Hepatocyte (in vitro differentiated cells): ENCODE results near the gene G3BP1. TPM values are rescaled to one million over a fixed set of nuclear protein-coding genes. Genes with fewer than 3 reads are reported as not detected.

Source experiments
- DNase-seq: peaks from one replicate; pipeline ENCODE4 v3.0.0-alpha.2; 2016; ENCODE audit warnings: low spot score
- H2AFZ ChIP-seq: fragments of 200-600 bp; sonication (generic); 2 replicates; pipeline ENCODE4 v1.6.0; 2016; ENCODE audit warnings: antibody characterized with exemption, mild to moderate bottlenecking
- H3K27ac ChIP-seq: fragments of 200-600 bp; sonication (generic); 2 replicates; pipeline ENCODE4 v1.5.1; 2016; ENCODE audit warnings: mild to moderate bottlenecking
- H3K27me3 ChIP-seq: fragments of 200-600 bp; sonication (generic); 2 replicates; pipeline ENCODE4 v1.6.1; 2016
- H3K36me3 ChIP-seq: fragments of 200-600 bp; sonication (generic); replicated peaks from 2 replicates; pipeline ENCODE4 v1.5.1; 2016; ENCODE audit warnings: low read depth; ENCODE audit not compliant: insufficient read depth
- H3K4me1 ChIP-seq: fragments of 200-600 bp; sonication (generic); 2 replicates; pipeline ENCODE4 v1.5.1; 2016; ENCODE audit warnings: mild to moderate bottlenecking, moderate library complexity; ENCODE audit not compliant: insufficient read depth
- H3K4me2 ChIP-seq: fragments of 200-600 bp; sonication (generic); 2 replicates; pipeline ENCODE4 v1.6.0; 2016
- H3K4me3 ChIP-seq: fragments of 200-600 bp; sonication (generic); 2 replicates; pipeline ENCODE4 v1.5.1; 2016; ENCODE audit warnings: mild to moderate bottlenecking
- H3K79me2 ChIP-seq: fragments of 200-600 bp; sonication (generic); 2 replicates; pipeline ENCODE4 v1.6.0; 2017; ENCODE audit warnings: mild to moderate bottlenecking
- H3K9me2 ChIP-seq: fragments of 200-600 bp; sonication (generic); replicated peaks from 2 replicates; pipeline ENCODE4 v1.6.0; 2017; ENCODE audit warnings: mild to moderate bottlenecking; ENCODE audit not compliant: insufficient read depth
- H3K9me3 ChIP-seq: fragments of 200-600 bp; sonication (generic); 2 replicates; pipeline ENCODE4 v1.5.1; 2016; ENCODE audit warnings: low read depth, mild to moderate bottlenecking
- H4K20me1 ChIP-seq: fragments of 200-600 bp; sonication (generic); 2 replicates; pipeline ENCODE4 v1.6.0; 2016; ENCODE audit warnings: mild to moderate bottlenecking; ENCODE audit not compliant: insufficient read depth, poor library complexity, severe bottlenecking
- CTCF ChIP-seq: fragments of 200-600 bp; sonication (generic); IDR thresholded peaks from 2 replicates; pipeline ENCODE4 v1.5.1; 2016; ENCODE audit warnings: antibody characterized with exemption, mild to moderate bottlenecking; ENCODE audit not compliant: poor library complexity
- EZH2 ChIP-seq: fragments of 200-600 bp; sonication (generic); IDR thresholded peaks from 2 replicates; pipeline ENCODE4 v1.6.1; 2016; ENCODE audit warnings: antibody characterized with exemption, mild to moderate bottlenecking, borderline replicate concordance
- EZH2phosphoT487 ChIP-seq: fragments of 200-600 bp; sonication (generic); IDR thresholded peaks from one replicate; pipeline ENCODE4 v1.6.1; 2018; ENCODE audit warnings: antibody characterized with exemption, mild to moderate bottlenecking, low read depth, moderate library complexity; ENCODE audit not compliant: unreplicated experiment, severe bottlenecking
- WGBS: methylation state at CpG from one replicate; pipeline ENCODE4 v1.1.6; 2016; ENCODE audit warnings: low lambda C conversion rate; ENCODE audit errors: missing lambda C conversion rate; 5-methylcytosine and 5-hydroxymethylcytosine counted together
- polyA plus RNA-seq: library from polyadenylated mRNA; unstranded; fragments of >200 nt; fragmentation: Nextera tagmentation; extraction: Ambion mirVana; gene quantifications from 2 replicates; pipeline ENCODE4 v1.2.1, GENCODE V29; 2016
- total RNA-seq: library from RNA; depleted of rRNA; stranded (reverse); fragments of >200 nt; gene quantifications from 2 replicates; pipeline ENCODE4 v1.2.3, GENCODE V29; 2014

Gene G3BP1
- total and polyA plus RNA-seq, 2 experiments from 2014 or later: 123 to 151 TPM

- Histone ChIP-seq H3K9me2 (no peaks in the 10 kb centered on the region), H3K4me3 (no peak overlapping the region), H3K4me2 (no peak overlapping the region), H3K27me3 (no peaks in the 10 kb centered on the region), H3K36me3 (no peaks in the 10 kb centered on the region), H2AFZ (no peak overlapping the region), H3K27ac (no peak overlapping the region), H4K20me1 (no peaks in the 10 kb centered on the region), H3K79me2 (no peaks in the 10 kb centered on the region), H3K9me3 (no peaks in the 10 kb centered on the region), H3K4me1 (peaks cover 25% of the 10 kb centered on the region)
- TF ChIP-seq EZH2phosphoT487: no peak
- no peak for TF ChIP-seq CTCF
- TF ChIP-seq EZH2: no peak
- 94% methylated on average over 1 of the region's 1 CpG for WGBS
- no peak for DNase-seq
These were observed 36.1 kb upstream of the G3BP1 start for GRCh38 chr5:151735646-151736045.

DNA sequence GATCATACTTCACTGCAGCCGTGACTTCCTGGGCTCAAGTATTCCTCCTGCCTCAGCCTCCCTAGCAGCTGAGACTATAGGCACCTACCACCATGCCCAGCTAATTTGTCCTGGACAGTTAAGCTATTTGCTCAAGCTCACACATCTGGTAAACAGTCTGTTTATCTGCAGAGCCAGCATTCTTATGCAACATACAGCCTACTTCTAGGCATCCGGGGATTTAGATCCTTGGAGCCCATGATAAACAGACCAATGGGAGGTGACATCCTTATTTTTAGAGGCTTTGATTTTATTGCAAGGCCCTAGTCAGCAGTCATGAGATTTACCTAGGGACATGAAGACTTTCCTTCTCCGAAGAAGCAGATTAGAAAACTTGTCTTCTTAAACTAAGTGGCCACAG lies 34.3 kb upstream of the G3BP1 start:
- no peaks in the 10 kb centered on the region for H3K27me3 ChIP-seq
- WGBS: 67% methylated on average over 3 of the region's 3 CpGs
- H3K4me2 ChIP-seq: no peak overlapping the region
- no peaks in the 10 kb centered on the region for H3K9me3 ChIP-seq
- H2AFZ ChIP-seq: no peak overlapping the region
- H3K79me2 ChIP-seq: peaks cover 4% of the 10 kb centered on the region
- no peak for TF ChIP-seq EZH2
- no peak for TF ChIP-seq CTCF
- TF ChIP-seq EZH2phosphoT487: no peak
- peak; percentile 33 for DNase-seq
- peak overlapping the region; percentile 90 for H3K27ac ChIP-seq
- H3K36me3 ChIP-seq: no peaks in the 10 kb centered on the region
- H3K4me1 ChIP-seq: peaks cover 34% of the 10 kb centered on the region
- H4K20me1 ChIP-seq: no peaks in the 10 kb centered on the region
- no peak overlapping the region for H3K4me3 ChIP-seq
- no peaks in the 10 kb centered on the region for H3K9me2 ChIP-seq

- Histone ChIP-seq H3K4me3 (no peak overlapping the region), H3K4me2 (peak overlapping the region; percentile 4), H3K9me3 (no peaks in the 10 kb centered on the region), H3K36me3 (no peaks in the 10 kb centered on the region), H3K4me1 (peaks cover 34% of the 10 kb centered on the region), H3K79me2 (peaks cover 4% of the 10 kb centered on the region), H3K9me2 (no peaks in the 10 kb centered on the region), H3K27ac (peak overlapping the region; percentile 90), H2AFZ (no peak overlapping the region), H3K27me3 (no peaks in the 10 kb centered on the region), H4K20me1 (no peaks in the 10 kb centered on the region)
- no peak for DNase-seq
- WGBS: 60% methylated on average over 9 of the region's 9 CpGs
- TF ChIP-seq EZH2phosphoT487: no peak
- TF ChIP-seq EZH2: no peak
- TF ChIP-seq CTCF: no peak
These were observed 33.5 kb upstream of the G3BP1 start for GRCh38 chr5:151738125-151738848.
